ENCODE results near the gene PRAF2. TPM values are rescaled to one million over a fixed set of nuclear protein-coding genes. Genes with fewer than 3 reads are reported as not detected.

The PRAF2 gene
- total RNA-seq, 4 donors from 2014 or later = 4.5 to 6.6 (median 4.7) TPM

- in situ Hi-C loops (cut with MboI; ENCODE audit: low sequenced_read_pairs in 4 of 4) (no loop called here), intact Hi-C loops (cut with DNase I; ENCODE audit: low total_unique reads) (loop anchor here (2.0 kb wide), 1 partner anchor 21 kb away; no protein-coding TSS in a partner anchor)
- Histone ChIP-seq H3K4me1 (peaks cover 0 to 6% of the 10 kb centered on the region in 2 donors), H3K9me3 (no peaks in the 10 kb centered on the region), H3K27me3 (no peaks in the 10 kb centered on the region), H3K27ac (peak within 1 kb of the TSS; percentile 88 to 97 (median 94)), H3K4me3 (peak within 1 kb of the TSS; percentile 60 to 79 (median 72)), H3K36me3 (peaks cover 0 to 21% of the 10 kb centered on the region in 2 donors)
- TF ChIP-seq POLR2A (IDR thresholded peaks at IDR 0.05) (peak; percentile 68 to 78), CTCF (IDR thresholded peaks at IDR 0.05 in 4 of 5, conservative IDR thresholded peaks at IDR 0.05 in 1 of 5) (no peak)
- DNase-seq (peak; percentile 61 to 70), ATAC-seq (peak; percentile 96 to 98)
Measured at GRCh38 chrX:49079489-49080428, 6.0 kb upstream of the PRAF2 start, which contains the start of gene WDR45. TSS of gene WDR45 (minus strand) at chrX:49079887. CDS start at chrX:49078095, 1,792 bp downstream.

- peaks cover 0 to 21% of the 10 kb centered on the region in 2 donors for H3K36me3 ChIP-seq
- intact Hi-C loops (cut with DNase I; ENCODE audit: low total_unique reads) (loop anchor here (2.0 kb wide), 1 partner anchor 23 kb away; no protein-coding TSS in a partner anchor), in situ Hi-C loops (cut with MboI; ENCODE audit: low sequenced_read_pairs in 4 of 4) (no loop called here)
- no peaks in the 10 kb centered on the region for H3K27me3 ChIP-seq
- ATAC-seq (no peak), DNase-seq (no peak)
- no peak overlapping the region for H3K4me3 ChIP-seq
- no peak for TF ChIP-seq POLR2A (IDR thresholded peaks at IDR 0.05)
- TF ChIP-seq CTCF (IDR thresholded peaks at IDR 0.05 in 4 of 5, conservative IDR thresholded peaks at IDR 0.05 in 1 of 5) = no peak
- no peaks in the 10 kb centered on the region for H3K9me3 ChIP-seq
- peaks cover 6 to 20% of the 10 kb centered on the region in 2 donors for H3K4me1 ChIP-seq
- H3K27ac ChIP-seq = peak overlapping the region in 3 of 4 donors; percentile 88 to 97 (median 95)
Measured at GRCh38 chrX:49077941-49078340, 4.1 kb upstream of the PRAF2 start.

GRCh38 chrX:49075347-49075746 is 1.5 kb upstream of the PRAF2 start:
- no peak for TF ChIP-seq POLR2A (IDR thresholded peaks at IDR 0.05)
- no peak for TF ChIP-seq CTCF (IDR thresholded peaks at IDR 0.05 in 4 of 5, conservative IDR thresholded peaks at IDR 0.05 in 1 of 5)
- in situ Hi-C loops (cut with MboI; ENCODE audit: low sequenced_read_pairs in 4 of 4) (no loop called here), intact Hi-C loops (cut with DNase I; ENCODE audit: low total_unique reads) (no loop called here)
- H3K9me3 ChIP-seq = no peaks in the 10 kb centered on the region
- peaks cover 0 to 21% of the 10 kb centered on the region in 2 donors for H3K36me3 ChIP-seq
- peaks cover 8 to 22% of the 10 kb centered on the region in 2 donors for H3K4me1 ChIP-seq
- H3K27me3 ChIP-seq = no peaks in the 10 kb centered on the region
- H3K4me3 ChIP-seq = no peak overlapping the region
- no peak for DNase-seq
- ATAC-seq = no peak
- H3K27ac ChIP-seq = no peak overlapping the region

- intact Hi-C loops (cut with DNase I; ENCODE audit: low total_unique reads) (no loop called here), in situ Hi-C loops (cut with MboI; ENCODE audit: low sequenced_read_pairs in 4 of 4) (no loop called here)
- no peaks in the 10 kb centered on the region for H3K27me3 ChIP-seq
- DNase-seq (no peak), ATAC-seq (no peak)
- peaks cover 0 to 18% of the 10 kb centered on the region in 2 donors for H3K36me3 ChIP-seq
- H3K4me3 ChIP-seq = peak overlapping the region; percentile 9 to 63 (median 22)
- no peak for TF ChIP-seq CTCF (IDR thresholded peaks at IDR 0.05 in 4 of 5, conservative IDR thresholded peaks at IDR 0.05 in 1 of 5)
- no peak for TF ChIP-seq POLR2A (IDR thresholded peaks at IDR 0.05)
- peaks cover 8 to 17% of the 10 kb centered on the region in 2 donors for H3K4me1 ChIP-seq
- no peaks in the 10 kb centered on the region for H3K9me3 ChIP-seq
- no peak overlapping the region for H3K27ac ChIP-seq
Measured at GRCh38 chrX:49072712-49073095, 1.1 kb downstream of the PRAF2 start.

Data from gastrocnemius medialis (tissue), 4 donors.